ENCODE data around the gene ANXA6.

DNA sequence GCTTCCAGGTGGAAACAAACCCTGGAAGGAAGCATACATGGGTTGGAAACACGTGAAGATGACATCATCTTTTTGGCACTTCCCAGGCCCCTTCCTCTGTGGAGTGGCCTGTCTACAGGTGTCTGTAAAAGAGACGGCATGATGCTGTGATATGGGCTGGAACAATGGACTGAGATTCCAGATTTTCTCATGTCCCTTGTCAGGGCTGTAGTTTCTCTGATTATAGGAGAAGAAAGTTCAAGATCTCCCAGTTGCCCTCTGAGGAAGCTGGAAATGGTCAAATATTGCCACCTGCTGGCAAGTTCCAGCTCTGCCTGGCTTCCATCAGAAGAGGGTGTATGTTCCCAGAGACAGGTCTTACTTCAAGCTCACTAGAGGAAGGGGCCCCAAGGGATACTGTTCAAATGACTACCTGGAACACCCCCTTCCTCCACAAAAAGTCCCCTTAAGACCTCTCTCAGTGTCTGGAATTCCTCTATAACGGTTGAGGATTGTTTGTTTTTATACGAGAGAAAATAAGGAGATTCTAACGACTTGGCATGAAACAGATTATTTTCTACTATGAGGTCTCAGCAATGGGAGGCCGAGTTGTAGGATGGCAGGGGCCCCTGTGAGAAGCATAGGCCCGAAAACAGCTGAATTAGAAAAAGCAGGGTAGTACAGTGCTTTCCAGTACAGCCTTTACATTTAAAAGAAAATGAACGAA lies 7.3 kb upstream of the ANXA6 start:
- TF ChIP-seq, protein P1, sequence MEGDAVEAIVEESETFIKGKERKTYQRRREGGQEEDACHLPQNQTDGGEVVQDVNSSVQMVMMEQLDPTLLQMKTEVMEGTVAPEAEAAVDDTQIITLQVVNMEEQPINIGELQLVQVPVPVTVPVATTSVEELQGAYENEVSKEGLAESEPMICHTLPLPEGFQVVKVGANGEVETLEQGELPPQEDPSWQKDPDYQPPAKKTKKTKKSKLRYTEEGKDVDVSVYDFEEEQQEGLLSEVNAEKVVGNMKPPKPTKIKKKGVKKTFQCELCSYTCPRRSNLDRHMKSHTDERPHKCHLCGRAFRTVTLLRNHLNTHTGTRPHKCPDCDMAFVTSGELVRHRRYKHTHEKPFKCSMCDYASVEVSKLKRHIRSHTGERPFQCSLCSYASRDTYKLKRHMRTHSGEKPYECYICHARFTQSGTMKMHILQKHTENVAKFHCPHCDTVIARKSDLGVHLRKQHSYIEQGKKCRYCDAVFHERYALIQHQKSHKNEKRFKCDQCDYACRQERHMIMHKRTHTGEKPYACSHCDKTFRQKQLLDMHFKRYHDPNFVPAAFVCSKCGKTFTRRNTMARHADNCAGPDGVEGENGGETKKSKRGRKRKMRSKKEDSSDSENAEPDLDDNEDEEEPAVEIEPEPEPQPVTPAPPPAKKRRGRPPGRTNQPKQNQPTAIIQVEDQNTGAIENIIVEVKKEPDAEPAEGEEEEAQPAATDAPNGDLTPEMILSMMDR (IDR thresholded peaks at IDR 0.05) = peak; percentile 84 to 89 (median 88)
- no peak for TF ChIP-seq POLR2A (IDR thresholded peaks at IDR 0.05)

All from esophagus squamous epithelium (tissue), 4 donors.